GM12878 (cell line): ENCODE data around the gene PRAC2. TPM values are rescaled to one million over a fixed set of nuclear protein-coding genes. Genes with fewer than 3 reads are reported as not detected.
A peak's percentile ranks its signal among the peaks of the same experiment; 100 is the strongest.

ENCODE experiments used
- ATAC-seq: fragments of 200-7000 bp; cut with Tn5 transposase; 3 replicates; pipeline ENCODE4 v1.9.1; 2020; ENCODE audit warnings: mild to moderate bottlenecking, moderate library complexity
- BruUV-seq: library from RNA; stranded (reverse); fragments of 400-500 nt; replicated peaks from 2 replicates; lab custom pipeline; 2021; lab: Mats Ljungman, UMichigan
- CTCF ChIA-PET: fragments of 300-600 bp; sonication (Branson Sonifier 250); formaldehyde crosslinking; extraction: SDS; loops from one replicate; lab custom pipeline; 2021; ENCODE audit warnings: inconsistent platforms; lab: Yijun Ruan, JAX
- POLR2A ChIA-PET: fragments of 350-600 bp; formaldehyde crosslinking; extraction: SDS; loops from one replicate; lab custom pipeline; 2021; ENCODE audit warnings: inconsistent platforms; lab: Charles Lee
- RAD21 ChIA-PET: fragments of 300-600 bp; sonication (Branson Sonifier 250); formaldehyde crosslinking; loops from one replicate; lab custom pipeline; 2023; ENCODE audit warnings: antibody characterized with exemption; ENCODE audit not compliant: unreplicated experiment; lab: Charles Lee
- SMC1A ChIA-PET: fragments of 300-600 bp; sonication (Branson Sonifier 250); formaldehyde crosslinking; loops from one replicate; lab custom pipeline; 2023; ENCODE audit not compliant: unreplicated experiment, uncharacterized antibody; lab: Charles Lee
- DNase-seq: peaks from one replicate; pipeline ENCODE4 v3.0.0-alpha.2; 2011; ENCODE audit warnings: low read depth, low spot score
- FAIRE-seq: peaks from 3 replicates; lab custom pipeline; 2011; peaks lifted over from hg19 to GRCh38; lab: Jason Lieb, UNC
- H2AFZ ChIP-seq: 2 replicates; pipeline ENCODE4 v1.6.0; 2011; ENCODE audit warnings: low read depth, low read length, control low read depth; ENCODE audit not compliant: control insufficient read depth
- H3K27ac ChIP-seq: 2 replicates; pipeline ENCODE4 v1.5.1; 2011; ENCODE audit warnings: control low read depth; ENCODE audit not compliant: control insufficient read depth, insufficient read depth
- H3K27me3 ChIP-seq, 2 experiments: replicated peaks in 1 of 2; 2 replicates each; pipeline versions ENCODE4 v1.6.0 to v1.6.1; 2011; ENCODE audit warnings: low read length in 1 of 2; ENCODE audit not compliant: control insufficient read depth in 2 of 2, insufficient read depth in 2 of 2
- H3K36me3 ChIP-seq, 2 experiments: 2 replicates each; pipeline ENCODE4 v1.5.1; 2011; ENCODE audit warnings: low read length in 1 of 2; ENCODE audit not compliant: control insufficient read depth in 2 of 2, insufficient read depth in 2 of 2
- H3K4me1 ChIP-seq: 2 replicates; pipeline ENCODE4 v1.6.1; 2011; ENCODE audit warnings: mild to moderate bottlenecking, low read length, moderate library complexity, mixed read lengths; ENCODE audit not compliant: control insufficient read depth, insufficient read depth
- H3K4me2 ChIP-seq: 2 replicates; pipeline ENCODE4 v1.6.0; 2011; ENCODE audit warnings: control low read depth; ENCODE audit not compliant: control insufficient read depth, insufficient read depth
- H3K4me3 ChIP-seq: fragments of 200-600 bp; sonication (generic); 2 replicates; pipeline ENCODE4 v1.5.1; 2016
- H3K79me2 ChIP-seq: 2 replicates; pipeline ENCODE4 v1.6.0; 2011; ENCODE audit warnings: low read length; ENCODE audit not compliant: control insufficient read depth, insufficient read depth
- H3K9ac ChIP-seq: 2 replicates; pipeline ENCODE4 v1.8.0; 2011; ENCODE audit warnings: low read length, control low read depth, mixed read lengths; ENCODE audit not compliant: control insufficient read depth, insufficient read depth
- H3K9me3 ChIP-seq: replicated peaks from 3 replicates; pipeline ENCODE4 v1.5.1; 2011; ENCODE audit warnings: mild to moderate bottlenecking, low read length; ENCODE audit not compliant: control insufficient read depth, insufficient read depth
- H4K20me1 ChIP-seq: 2 replicates; pipeline ENCODE4 v1.6.0; 2011; ENCODE audit not compliant: control insufficient read depth, insufficient read depth
- FOXK2 ChIP-seq: fragments of 450-650 bp; IDR thresholded peaks from 2 replicates; pipeline ENCODE4 v1.6.1; 2017; ENCODE audit warnings: mild to moderate bottlenecking, moderate library complexity
- HDAC6 ChIP-seq: fragments of 200-600 bp; sonication (generic); IDR thresholded peaks from one replicate; pipeline ENCODE4 v1.8.0; 2017; ENCODE audit warnings: antibody characterized with exemption; ENCODE audit not compliant: unreplicated experiment
- SIX5 ChIP-seq: IDR thresholded peaks from 2 replicates; pipeline ENCODE4 v1.6.1; 2011; ENCODE audit warnings: mild to moderate bottlenecking, low read depth, low read length, moderate library complexity; ENCODE audit not compliant: severe bottlenecking
- TBL1XR1 ChIP-seq: IDR thresholded peaks from 2 replicates; pipeline ENCODE4 v1.6.1; 2012; ENCODE audit warnings: low read depth, low read length, improper control_type of control experiment
- WGBS: methylation state at CpG from one replicate; pipeline ENCODE4 v1.1.6; 2016; ENCODE audit warnings: low lambda C conversion rate; ENCODE audit not compliant: insufficient replicate concordance, insufficient coverage; ENCODE audit errors: missing lambda C conversion rate; 5-methylcytosine and 5-hydroxymethylcytosine counted together
- in situ Hi-C: fragments of 300-500 bp; cut with MboI; formaldehyde crosslinking; loops from 9 replicates; pipeline ENCODE4 v1.14.3; 2018; ENCODE audit warnings: mixed read lengths
- intact Hi-C: fragments of 100-400 bp; cut with micrococcal nuclease; formaldehyde crosslinking; loops from one replicate; pipeline ENCODE4 v1.14.2; 2022; ENCODE audit not compliant: unreplicated experiment
- microRNA counts: library from miRNA; unstranded; fragments of <30 nt; microRNA quantifications from one replicate; lab custom pipeline; 2016
- microRNA-seq: library from miRNA; unstranded; fragments of <30 nt; microRNA quantifications from one replicate; pipeline ENCODE4, GENCODE V29; 2018
- polyA plus RNA-seq, 11 experiments: library from polyadenylated mRNA; depleted of rRNA in 4 of 11; unstranded in 6 of 11; stranded (reverse) in 5 of 11; fragments of >200 nt; fragmentation: Nextera tagmentation in 4 of 11; fragmentation: Illumina TruSeq in 1 of 11; extraction: Ambion mirVana in 4 of 11; extraction: Trizol in 1 of 11; gene quantifications; 1 replicate in 1 of 11; 2 replicates in 10 of 11; pipeline versions ENCODE4 v1.2.1 to v1.2.3, GENCODE V29; 2011 to 2016; ENCODE audit warnings: inconsistent platforms in 2 of 11, missing spikeins in 2 of 11, low read depth in 1 of 11
- small RNA-seq: library from RNA; depleted of rRNA; stranded (forward); fragments of <200 nt; gene quantifications from one replicate; pipeline ENCODE3, GENCODE V24; 2014
- total RNA-seq, 4 experiments: library from RNA; depleted of rRNA in 3 of 4; stranded (reverse); fragments of >200 nt in 3 of 4; fragmentation: Illumina TruSeq in 1 of 4; extraction: Trizol in 1 of 4; gene quantifications; 2 replicates each; pipeline versions ENCODE4 v1.2.1 to v1.2.3, GENCODE V29; 2013 to 2021
- TF ChIP-seq, protein P1 (sequence below): fragments of 450-650 bp; formaldehyde crosslinking; IDR thresholded peaks from 2 replicates; pipeline ENCODE4 v1.4.0; 2022; ENCODE audit warnings: mild to moderate bottlenecking, moderate library complexity

The PRAC2 gene
- total and polyA plus RNA-seq, 10 of the 15 experiments (the other 5 are each of a cell fraction or from before 2014, with no cell fraction given), result 0.31 TPM; not detected in 9

- POLR2A ChIA-PET, result no interaction called here
- no peaks in the 10 kb centered on the region for H3K9me3 ChIP-seq
- no peak overlapping the region for H3K9ac ChIP-seq
- H3K27ac ChIP-seq, result no peak overlapping the region
- no peaks in the 10 kb centered on the region for H4K20me1 ChIP-seq
- H3K4me3 ChIP-seq, result no peak overlapping the region
- intact Hi-C loops (no loop called here), in situ Hi-C loops (no loop called here)
- SMC1A ChIA-PET, result no interaction called here
- CTCF ChIA-PET, result no interaction called here
- ATAC-seq (no peak), DNase-seq (no peak), FAIRE-seq (no peak)
- H3K27me3 ChIP-seq, result no peaks in the 10 kb centered on the region
- no peaks in the 10 kb centered on the region for H3K79me2 ChIP-seq
- no peak overlapping the region for H3K4me2 ChIP-seq
- 16% methylated on average over 3 of the region's 3 CpGs for WGBS
- no peaks in the 10 kb centered on the region for H3K36me3 ChIP-seq
- peaks cover 5% of the 10 kb centered on the region for H3K4me1 ChIP-seq
- H2AFZ ChIP-seq, result no peak overlapping the region
- BruUV-seq, result no TSS peak
- TF ChIP-seq, protein P1, sequence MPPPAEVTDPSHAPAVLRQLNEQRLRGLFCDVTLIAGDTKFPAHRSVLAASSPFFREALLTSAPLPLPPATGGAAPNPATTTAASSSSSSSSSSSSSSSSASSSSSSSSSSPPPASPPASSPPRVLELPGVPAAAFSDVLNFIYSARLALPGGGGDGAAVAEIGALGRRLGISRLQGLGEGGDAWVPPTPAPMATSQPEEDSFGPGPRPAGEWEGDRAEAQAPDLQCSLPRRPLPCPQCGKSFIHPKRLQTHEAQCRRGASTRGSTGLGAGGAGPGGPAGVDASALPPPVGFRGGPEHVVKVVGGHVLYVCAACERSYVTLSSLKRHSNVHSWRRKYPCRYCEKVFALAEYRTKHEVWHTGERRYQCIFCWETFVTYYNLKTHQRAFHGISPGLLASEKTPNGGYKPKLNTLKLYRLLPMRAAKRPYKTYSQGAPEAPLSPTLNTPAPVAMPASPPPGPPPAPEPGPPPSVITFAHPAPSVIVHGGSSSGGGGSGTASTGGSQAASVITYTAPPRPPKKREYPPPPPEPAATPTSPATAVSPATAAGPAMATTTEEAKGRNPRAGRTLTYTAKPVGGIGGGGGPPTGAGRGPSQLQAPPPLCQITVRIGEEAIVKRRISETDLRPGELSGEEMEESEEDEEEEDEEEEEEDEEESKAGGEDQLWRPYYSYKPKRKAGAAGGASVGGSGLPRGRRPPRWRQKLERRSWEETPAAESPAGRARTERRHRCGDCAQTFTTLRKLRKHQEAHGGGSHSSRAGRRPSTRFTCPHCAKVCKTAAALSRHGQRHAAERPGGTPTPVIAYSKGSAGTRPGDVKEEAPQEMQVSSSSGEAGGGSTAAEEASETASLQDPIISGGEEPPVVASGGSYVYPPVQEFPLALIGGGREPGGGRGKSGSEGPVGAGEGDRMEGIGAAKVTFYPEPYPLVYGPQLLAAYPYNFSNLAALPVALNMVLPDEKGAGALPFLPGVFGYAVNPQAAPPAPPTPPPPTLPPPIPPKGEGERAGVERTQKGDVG (CRISPR knock-in tag), result no peak
- TF ChIP-seq HDAC6, result no peak
- no peak for TF ChIP-seq TBL1XR1
- TF ChIP-seq SIX5, result no peak
- TF ChIP-seq FOXK2, result no peak
- RAD21 ChIA-PET, result no interaction called here
Measured at GRCh38 chr17:48773245-48773644, 50.3 kb downstream of the PRAC2 start.

MicroRNA genes within 50 kb of the gene (microRNA counts, 767-probe panel; counts per million panel counts)
- microRNA hsa-miR-3185 (lab: Ali Mortazavi, UCI), result 1,761 counts per million, percentile 68 among the panel's probes with 10 or more counts

Small RNA genes lying within 50 kb of the gene (microRNA-seq; reads per million reads assigned to microRNA genes)
- gene MIR3185, result not detected

Small RNA genes lying within 50 kb of the gene (small RNA-seq; reads per million reads assigned to genes)
- gene AC091179.2 (not detected), gene COX6B1P2 (not detected), gene MIR3185 (not detected), gene RF02132 (not detected), gene RF02133 (not detected), gene RN7SL125P (not detected)

Other genes with a start within 250 kb of the PRAC2 start
Only the 7 nearest of the 17 such genes appear.
- gene HOXB7, start 112.2 kb upstream of the PRAC2 start, total RNA-seq (2014; rRNA removed), result 3.2 and 4.2 TPM in 2 replicates
- 3.6 and 5.8 TPM in 2 replicates for gene HOXB7, start 112.2 kb upstream of the PRAC2 start, total RNA-seq (2014; rRNA removed; fragmentation: Illumina TruSeq; extraction: Trizol)
- gene HOXB7, start 112.2 kb upstream of the PRAC2 start, total RNA-seq (2021), result 4.0 and 4.5 TPM in 2 replicates
- gene HOXB7, start 112.2 kb upstream of the PRAC2 start, polyA plus RNA-seq (2011; rRNA removed), result 7.4 and 8.3 TPM in 2 replicates
- gene HOXB7, start 112.2 kb upstream of the PRAC2 start, polyA plus RNA-seq (2014; fragmentation: Illumina TruSeq; extraction: Trizol), result 1.3 and 3.7 TPM in 2 replicates
- 1 to 10 TPM; 2.8 to 3.4 TPM for gene HOXB7, start 112.2 kb upstream of the PRAC2 start, polyA plus RNA-seq (2014; fragmentation: Nextera tagmentation; extraction: Ambion mirVana)
- 5.1 and 7.0 TPM in 2 replicates for gene HOXB7, start 112.2 kb upstream of the PRAC2 start, polyA plus RNA-seq (2014; rRNA removed)
- gene HOXB7, start 112.2 kb upstream of the PRAC2 start, polyA plus RNA-seq (2016; fragmentation: Nextera tagmentation; extraction: Ambion mirVana), result 1 to 10 TPM; 4.3 to 4.8 TPM
- gene HOXB8, start 107.9 kb upstream of the PRAC2 start, total RNA-seq (2014; rRNA removed), result not detected in 2 replicates
- gene HOXB8, start 107.9 kb upstream of the PRAC2 start, total RNA-seq (2014; rRNA removed; fragmentation: Illumina TruSeq; extraction: Trizol), result not detected in 2 replicates
- 0.21 TPM in 1 of 2 replicates, not detected in the other for gene HOXB8, start 107.9 kb upstream of the PRAC2 start, total RNA-seq (2021)
- not detected in 2 replicates for gene HOXB8, start 107.9 kb upstream of the PRAC2 start, polyA plus RNA-seq (2011; rRNA removed)
- gene HOXB8, start 107.9 kb upstream of the PRAC2 start, polyA plus RNA-seq (2014; fragmentation: Illumina TruSeq; extraction: Trizol), result not detected in 2 replicates
- gene HOXB8, start 107.9 kb upstream of the PRAC2 start, polyA plus RNA-seq (2014; fragmentation: Nextera tagmentation; extraction: Ambion mirVana), result not detected
- gene HOXB8, start 107.9 kb upstream of the PRAC2 start, polyA plus RNA-seq (2014; rRNA removed), result not detected in 2 replicates
- not detected for gene HOXB8, start 107.9 kb upstream of the PRAC2 start, polyA plus RNA-seq (2016; fragmentation: Nextera tagmentation; extraction: Ambion mirVana)
- not detected in 2 replicates for gene HOXB9, start 96.8 kb upstream of the PRAC2 start, total RNA-seq (2014; rRNA removed)
- gene HOXB9, start 96.8 kb upstream of the PRAC2 start, total RNA-seq (2014; rRNA removed; fragmentation: Illumina TruSeq; extraction: Trizol), result 0.04 and 0.05 TPM in 2 replicates
- 0.13 and 0.16 TPM in 2 replicates for gene HOXB9, start 96.8 kb upstream of the PRAC2 start, total RNA-seq (2021)
- 0.49 and 0.69 TPM in 2 replicates for gene HOXB9, start 96.8 kb upstream of the PRAC2 start, polyA plus RNA-seq (2011; rRNA removed)
- gene HOXB9, start 96.8 kb upstream of the PRAC2 start, polyA plus RNA-seq (2014; fragmentation: Illumina TruSeq; extraction: Trizol), result 0.01 TPM in 1 of 2 replicates, not detected in the other
- not detected for gene HOXB9, start 96.8 kb upstream of the PRAC2 start, polyA plus RNA-seq (2014; fragmentation: Nextera tagmentation; extraction: Ambion mirVana)
- gene HOXB9, start 96.8 kb upstream of the PRAC2 start, polyA plus RNA-seq (2014; rRNA removed), result 0.09 TPM in 1 of 2 replicates, not detected in the other
- not detected for gene HOXB9, start 96.8 kb upstream of the PRAC2 start, polyA plus RNA-seq (2016; fragmentation: Nextera tagmentation; extraction: Ambion mirVana)
- not detected in 2 replicates for gene PRAC1, start 667 bp upstream of the PRAC2 start, total RNA-seq (2014; rRNA removed)
- gene PRAC1, start 667 bp upstream of the PRAC2 start, total RNA-seq (2014; rRNA removed; fragmentation: Illumina TruSeq; extraction: Trizol), result not detected in 2 replicates
- gene PRAC1, start 667 bp upstream of the PRAC2 start, total RNA-seq (2021), result not detected in 2 replicates
- gene PRAC1, start 667 bp upstream of the PRAC2 start, polyA plus RNA-seq (2011; rRNA removed), result not detected in 2 replicates
- gene PRAC1, start 667 bp upstream of the PRAC2 start, polyA plus RNA-seq (2014; fragmentation: Illumina TruSeq; extraction: Trizol), result not detected in 2 replicates
- gene PRAC1, start 667 bp upstream of the PRAC2 start, polyA plus RNA-seq (2014; fragmentation: Nextera tagmentation; extraction: Ambion mirVana), result not detected
- not detected in 2 replicates for gene PRAC1, start 667 bp upstream of the PRAC2 start, polyA plus RNA-seq (2014; rRNA removed)
- gene PRAC1, start 667 bp upstream of the PRAC2 start, polyA plus RNA-seq (2016; fragmentation: Nextera tagmentation; extraction: Ambion mirVana), result not detected
- gene HOXB13, start 5.6 kb downstream of the PRAC2 start, total RNA-seq (2014; rRNA removed), result not detected in 2 replicates
- gene HOXB13, start 5.6 kb downstream of the PRAC2 start, total RNA-seq (2014; rRNA removed; fragmentation: Illumina TruSeq; extraction: Trizol), result not detected in 2 replicates
- gene HOXB13, start 5.6 kb downstream of the PRAC2 start, total RNA-seq (2021), result 0.05 TPM in 2 replicates
- not detected in 2 replicates for gene HOXB13, start 5.6 kb downstream of the PRAC2 start, polyA plus RNA-seq (2011; rRNA removed)
- not detected in 2 replicates for gene HOXB13, start 5.6 kb downstream of the PRAC2 start, polyA plus RNA-seq (2014; fragmentation: Illumina TruSeq; extraction: Trizol)
- not detected for gene HOXB13, start 5.6 kb downstream of the PRAC2 start, polyA plus RNA-seq (2014; fragmentation: Nextera tagmentation; extraction: Ambion mirVana)
- gene HOXB13, start 5.6 kb downstream of the PRAC2 start, polyA plus RNA-seq (2014; rRNA removed), result not detected in 2 replicates
- gene HOXB13, start 5.6 kb downstream of the PRAC2 start, polyA plus RNA-seq (2016; fragmentation: Nextera tagmentation; extraction: Ambion mirVana), result not detected
- 0.06 and 0.22 TPM in 2 replicates for gene TTLL6, start 94.0 kb downstream of the PRAC2 start, total RNA-seq (2014; rRNA removed)
- gene TTLL6, start 94.0 kb downstream of the PRAC2 start, total RNA-seq (2014; rRNA removed; fragmentation: Illumina TruSeq; extraction: Trizol), result 0.14 and 0.27 TPM in 2 replicates
- gene TTLL6, start 94.0 kb downstream of the PRAC2 start, total RNA-seq (2021), result 0.10 TPM in 1 of 2 replicates, not detected in the other
- 0.07 and 0.10 TPM in 2 replicates for gene TTLL6, start 94.0 kb downstream of the PRAC2 start, polyA plus RNA-seq (2011; rRNA removed)
- 0.13 and 0.16 TPM in 2 replicates for gene TTLL6, start 94.0 kb downstream of the PRAC2 start, polyA plus RNA-seq (2014; fragmentation: Illumina TruSeq; extraction: Trizol)
- gene TTLL6, start 94.0 kb downstream of the PRAC2 start, polyA plus RNA-seq (2014; fragmentation: Nextera tagmentation; extraction: Ambion mirVana), result not detected
- gene TTLL6, start 94.0 kb downstream of the PRAC2 start, polyA plus RNA-seq (2014; rRNA removed), result 0.36 TPM in 1 of 2 replicates, not detected in the other
- not detected for gene TTLL6, start 94.0 kb downstream of the PRAC2 start, polyA plus RNA-seq (2016; fragmentation: Nextera tagmentation; extraction: Ambion mirVana)
- 20.2 and 22.7 TPM in 2 replicates for gene CALCOCO2, start 107.8 kb downstream of the PRAC2 start, total RNA-seq (2014; rRNA removed)
- 48.0 and 51.1 TPM in 2 replicates for gene CALCOCO2, start 107.8 kb downstream of the PRAC2 start, total RNA-seq (2014; rRNA removed; fragmentation: Illumina TruSeq; extraction: Trizol)
- gene CALCOCO2, start 107.8 kb downstream of the PRAC2 start, total RNA-seq (2021), result 60.3 and 67.9 TPM in 2 replicates
- gene CALCOCO2, start 107.8 kb downstream of the PRAC2 start, polyA plus RNA-seq (2011; rRNA removed), result 138 and 146 TPM in 2 replicates
- 65.6 and 81.9 TPM in 2 replicates for gene CALCOCO2, start 107.8 kb downstream of the PRAC2 start, polyA plus RNA-seq (2014; fragmentation: Illumina TruSeq; extraction: Trizol)
- gene CALCOCO2, start 107.8 kb downstream of the PRAC2 start, polyA plus RNA-seq (2014; fragmentation: Nextera tagmentation; extraction: Ambion mirVana), result 10 to 100 TPM; 33.7 to 36.4 TPM
- 45.4 and 48.4 TPM in 2 replicates for gene CALCOCO2, start 107.8 kb downstream of the PRAC2 start, polyA plus RNA-seq (2014; rRNA removed)
- 10 to 100 TPM; 58.3 to 67.1 TPM for gene CALCOCO2, start 107.8 kb downstream of the PRAC2 start, polyA plus RNA-seq (2016; fragmentation: Nextera tagmentation; extraction: Ambion mirVana)